K562 (cell line): ENCODE data around the gene OR9A2. TPM values are rescaled to one million over a fixed set of nuclear protein-coding genes. Genes with fewer than 3 reads are reported as not detected.

Source experiments
- ATAC-seq: fragments of 200-7000 bp; cut with Tn5 transposase; 3 replicates; pipeline ENCODE4 v1.9.1; 2020; ENCODE audit warnings: moderate library complexity
- BruUV-seq: library from RNA; stranded (reverse); fragments of 400-500 nt; replicated peaks from 2 replicates; lab custom pipeline; 2021; lab: Mats Ljungman, UMichigan
- CTCF ChIA-PET: fragments of 300-600 bp; formaldehyde crosslinking; extraction: SDS; loops from one replicate; lab custom pipeline; 2021; ENCODE audit warnings: low intra/inter-chr PET ratio; lab: Yijun Ruan, JAX
- POLR2A ChIA-PET: fragments of 300-600, 350-650 bp; sonication (Branson Sonifier 250); formaldehyde crosslinking; extraction: SDS; loops from one replicate; lab custom pipeline; 2021; ENCODE audit warnings: antibody characterized with exemption, inconsistent platforms; lab: Yijun Ruan, JAX
- DNase-seq, 4 experiments: peaks; one replicate each; pipeline versions ENCODE4 v3.0.0 to v3.0.0-alpha.2; 2011 to 2018; ENCODE audit warnings: low spot score in 3 of 4, mixed read lengths in 3 of 4; ENCODE audit errors: extremely low read depth in 1 of 4
- FAIRE-seq: peaks from 2 replicates; lab custom pipeline; 2011; peaks lifted over from hg19 to GRCh38; lab: Jason Lieb, UNC
- H2AFZ ChIP-seq: 2 replicates; pipeline ENCODE4 v1.6.0; 2011; ENCODE audit warnings: low read depth, low read length, control low read depth, inconsistent platforms
- H3K27ac ChIP-seq: fragments of 200-600 bp; 3 replicates; pipeline ENCODE4 v1.8.0; 2011; ENCODE audit warnings: low read depth, mild to moderate bottlenecking, control low read depth, inconsistent platforms, low read length, moderate library complexity, mixed read lengths; ENCODE audit errors: extremely low read depth
- H3K27me3 ChIP-seq, 2 experiments: fragments of 300-600 bp in 1 of 2; 2 replicates in 1 of 2; 3 replicates in 1 of 2; pipeline versions ENCODE4 v1.6.0 to v1.8.0; 2011; ENCODE audit warnings: inconsistent platforms in 2 of 2, low read length in 2 of 2, mild to moderate bottlenecking in 1 of 2, mixed read lengths in 1 of 2, moderate library complexity in 1 of 2; ENCODE audit not compliant: control insufficient read depth in 2 of 2, insufficient read depth in 2 of 2
- H3K36me3 ChIP-seq: fragments of 300-600 bp; 3 replicates; pipeline ENCODE4 v1.8.0; 2011; ENCODE audit warnings: mild to moderate bottlenecking, low read length, inconsistent platforms; ENCODE audit not compliant: control insufficient read depth, insufficient read depth
- H3K4me1 ChIP-seq, 2 experiments: fragments of 200-600 bp in 1 of 2; replicated peaks in 1 of 2; 2 replicates in 1 of 2; 3 replicates in 1 of 2; pipeline versions ENCODE4 v1.5.1 to v1.8.0; 2011; ENCODE audit warnings: inconsistent platforms in 2 of 2, low read length in 2 of 2, mild to moderate bottlenecking in 1 of 2, mixed read lengths in 1 of 2, moderate library complexity in 1 of 2; ENCODE audit not compliant: control insufficient read depth in 2 of 2, insufficient read depth in 2 of 2
- H3K4me2 ChIP-seq: 2 replicates; pipeline ENCODE4 v1.6.1; 2011; ENCODE audit warnings: low read length, control low read depth, inconsistent platforms, mixed read lengths; ENCODE audit not compliant: insufficient read depth
- H3K4me3 ChIP-seq: fragments of 200-600 bp; sonication (generic), shearing (Covaris generic); 2 replicates; pipeline ENCODE4 v1.5.1; 2016; ENCODE audit warnings: control low read depth, inconsistent platforms
- H3K79me2 ChIP-seq: fragments of 200-600 bp; 3 replicates; pipeline ENCODE4 v1.8.0; 2011; ENCODE audit warnings: low read length, inconsistent platforms; ENCODE audit not compliant: control insufficient read depth, insufficient read depth
- H3K9ac ChIP-seq, 2 experiments: 2 replicates each; pipeline versions ENCODE4 v1.6.0 to v1.6.1; 2011; ENCODE audit warnings: low read depth in 2 of 2, low read length in 2 of 2, control low read depth in 1 of 2, inconsistent platforms in 1 of 2, mild to moderate bottlenecking in 1 of 2, mixed read lengths in 1 of 2; ENCODE audit not compliant: insufficient read depth in 1 of 2
- H3K9me1 ChIP-seq: one replicate; pipeline ENCODE4 v1.6.0; 2011; ENCODE audit warnings: inconsistent platforms, mild to moderate bottlenecking, low read length, moderate library complexity; ENCODE audit not compliant: control insufficient read depth, insufficient read depth
- H3K9me3 ChIP-seq: replicated peaks from 2 replicates; pipeline ENCODE4 v1.5.1; 2011; ENCODE audit warnings: low read depth, low read length, inconsistent platforms; ENCODE audit not compliant: control insufficient read depth, insufficient read depth
- H4K20me1 ChIP-seq: replicated peaks from 2 replicates; pipeline ENCODE4 v1.6.1; 2011; ENCODE audit warnings: low read length, inconsistent platforms, mixed read lengths; ENCODE audit not compliant: control insufficient read depth, insufficient read depth
- ADNP ChIP-seq: fragments of 200-800 bp; sonication (Bioruptor generic); IDR thresholded peaks from 2 replicates; pipeline ENCODE4 v1.6.1; 2016; ENCODE audit warnings: missing genetic modification characterization, missing compliant biosample characterization
- AFF4 ChIP-seq: sonication (generic); formaldehyde crosslinking; IDR thresholded peaks from 2 replicates; pipeline ENCODE4 v1.8.0; 2023; ENCODE audit warnings: mild to moderate bottlenecking, missing genetic modification reagents
- BCOR ChIP-seq: fragments of 450-650 bp; IDR thresholded peaks from 2 replicates; pipeline ENCODE4 v1.6.1; 2016
- DEAF1 ChIP-seq: fragments of 450-650 bp; formaldehyde crosslinking; IDR thresholded peaks from 2 replicates; pipeline ENCODE4 v1.4.0; 2020; ENCODE audit warnings: mild to moderate bottlenecking, moderate library complexity
- E2F1 ChIP-seq: sonication (generic); formaldehyde crosslinking; IDR thresholded peaks from 2 replicates; pipeline ENCODE4 v1.8.1; 2023; ENCODE audit warnings: mild to moderate bottlenecking, missing genetic modification reagents, moderate library complexity
- E2F6 ChIP-seq, 2 experiments: IDR thresholded peaks; 2 replicates each; pipeline ENCODE4 v1.6.1; 2011; ENCODE audit warnings: borderline replicate concordance in 1 of 2, control low read depth in 1 of 2, low read depth in 1 of 2, low read length in 1 of 2, mild to moderate bottlenecking in 1 of 2, mixed read lengths in 1 of 2, moderate library complexity in 1 of 2; ENCODE audit not compliant: insufficient read depth in 1 of 2, insufficient read length in 1 of 2, poor library complexity in 1 of 2, severe bottlenecking in 1 of 2; ENCODE audit errors: extremely low read depth in 1 of 2
- GTF2F1 ChIP-seq: IDR thresholded peaks from 2 replicates; pipeline ENCODE4 v1.6.1; 2011; ENCODE audit warnings: low read depth, low read length, improper control_type of control experiment
- HCFC1 ChIP-seq: IDR thresholded peaks from 2 replicates; pipeline ENCODE4 v1.6.1; 2012; ENCODE audit warnings: low read depth, low read length, improper control_type of control experiment
- SNRNP70 ChIP-seq: fragments of 200-400 bp; formaldehyde crosslinking; optimal IDR thresholded peaks from 2 replicates; pipeline ENCODE3; 2017; ENCODE audit warnings: low read depth, low read length
- STAG1 ChIP-seq: sonication (generic); formaldehyde crosslinking; IDR thresholded peaks from 2 replicates; pipeline ENCODE4 v1.5.0; 2020; ENCODE audit warnings: missing genetic modification reagents, borderline replicate concordance
- TAL1 ChIP-seq: fragments of 450-650 bp; IDR thresholded peaks from 2 replicates; pipeline ENCODE4 v1.6.1; 2016; ENCODE audit warnings: mild to moderate bottlenecking
- TCFL5 ChIP-seq: fragments of 250-450 bp; sonication (Bioruptor Pico); conservative IDR thresholded peaks from 2 replicates; pipeline ENCODE4 v1.6.1; 2021; ENCODE audit warnings: mild to moderate bottlenecking, moderate library complexity, matching md5 sums
- ZNF444 ChIP-seq: fragments of 250-450 bp; sonication (Bioruptor Pico); IDR thresholded peaks from 2 replicates; pipeline ENCODE4 v1.4.0; 2020; ENCODE audit warnings: mild to moderate bottlenecking, moderate library complexity
- ZNF507 ChIP-seq: conservative IDR thresholded peaks from 2 replicates; pipeline ENCODE4 v1.6.1; 2017; ENCODE audit warnings: missing genetic modification characterization, missing compliant biosample characterization
- ZNF764 ChIP-seq: fragments of 250-450 bp; sonication (Bioruptor Pico); IDR thresholded peaks from 2 replicates; pipeline ENCODE4 v1.4.0; 2020; ENCODE audit warnings: low read depth, mild to moderate bottlenecking, moderate library complexity
- WGBS: fragments of 100-300 bp; shearing (Covaris generic); methylation state at CpG from one replicate; pipeline ENCODE4 v1.1.6; 2016; ENCODE audit warnings: low coverage, mixed read lengths; ENCODE audit not compliant: insufficient coverage; ENCODE audit errors: missing lambda C conversion rate; 5-methylcytosine and 5-hydroxymethylcytosine counted together
- in situ Hi-C: fragments of 300-500 bp; cut with MboI; formaldehyde crosslinking; loops from 4 replicates; pipeline ENCODE4 v1.15.0; 2018; ENCODE audit warnings: inconsistent platforms, mixed read lengths
- intact Hi-C: fragments of 100-400 bp; cut with micrococcal nuclease; formaldehyde crosslinking; loops from 2 replicates; pipeline ENCODE4 v1.14.2; 2022
- polyA plus RNA-seq, 8 experiments: library from polyadenylated mRNA; depleted of rRNA in 4 of 8; stranded (reverse) in 5 of 8; unstranded in 3 of 8; fragments of >200 nt; fragmentation: Nextera tagmentation in 2 of 8; fragmentation: Illumina TruSeq in 1 of 8; extraction: Ambion mirVana in 2 of 8; extraction: Trizol in 1 of 8; gene quantifications; 2 replicates each; pipeline versions ENCODE4 v1.2.1 to v1.2.3, GENCODE V29; 2011 to 2014; ENCODE audit warnings: inconsistent platforms in 1 of 8, missing spikeins in 1 of 8
- total RNA-seq, 7 experiments: library from RNA; depleted of rRNA in 6 of 7; stranded (reverse); fragments of >200 nt in 6 of 7; fragmentation: Illumina TruSeq in 2 of 7; extraction: Trizol in 2 of 7; gene quantifications; 2 replicates each; pipeline versions ENCODE4 v1.2.1 to v1.2.3, GENCODE V29; 2011 to 2021; ENCODE audit warnings: low replicate concordance in 1 of 7

Gene OR9A2
- total and polyA plus RNA-seq, 9 of the 15 experiments (the other 6 are each of a cell fraction or from before 2014, with no cell fraction given), result not detected

- no peak for TF ChIP-seq ZNF444 (CRISPR knock-in tag)
- TF ChIP-seq ADNP, result no peak
- TF ChIP-seq E2F6 (IDR thresholded peaks at IDR 0.05; ENCODE audit: borderline replicate concordance in 1 of 2, extremely low read depth in 1 of 2, insufficient read depth in 1 of 2, insufficient read length in 1 of 2, low read depth in 1 of 2, low read length in 1 of 2, poor library complexity in 1 of 2, severe bottlenecking in 1 of 2), result no peak
- no peak for TF ChIP-seq BCOR
- no peak for TF ChIP-seq TCFL5 (CRISPR knock-in tag)
- no peak for TF ChIP-seq STAG1 (CRISPR knock-in tag)
- TF ChIP-seq DEAF1 (CRISPR knock-in tag), result no peak
- TF ChIP-seq TAL1, result no peak
Observed at GRCh38 chr7:143054621-143055020, 27.7 kb upstream of the OR9A2 start (continued).

- DNase-seq, result no peak
- Histone ChIP-seq H2AFZ (no peak within 1 kb of the TSS), H3K9me1 (no peaks in the 10 kb centered on the region), H3K79me2 (no peaks in the 10 kb centered on the region), H3K4me3 (no peak within 1 kb of the TSS), H3K9me3 (no peaks in the 10 kb centered on the region), H3K9ac (no peak within 1 kb of the TSS), H3K27ac (no peak within 1 kb of the TSS), H3K4me2 (no peak within 1 kb of the TSS), H3K4me1 (no peaks in the 10 kb centered on the region), H3K36me3 (no peaks in the 10 kb centered on the region), H3K27me3 (peaks cover 12 to 21% of the 10 kb centered on the region in 2 experiments), H4K20me1 (no peaks in the 10 kb centered on the region)
- 0% methylated on average over 4 of the region's 4 CpGs for WGBS
- FAIRE-seq, result no peak
- in situ Hi-C loops (no loop called here), intact Hi-C loops (no loop called here)
- ChIA-PET CTCF (no interaction called here), POLR2A (no interaction called here)
- ATAC-seq, result no peak
- BruUV-seq, result no TSS peak
- TF ChIP-seq HCFC1 (no peak), ZNF764 (CRISPR knock-in tag) (no peak), GTF2F1 (no peak), E2F1 (CRISPR knock-in tag) (no peak), AFF4 (CRISPR knock-in tag) (no peak), ZNF507 (tag) (no peak), SNRNP70 (no peak)
Observed at GRCh38 chr7:143052041-143052440, 25.1 kb upstream of the OR9A2 start, which contains the start of gene OR6V1. Gene OR6V1 (plus strand): TSS chr7:143052341. CDS start chr7:143052341, 0 bp downstream.
